COLO829 (cell line): ENCODE data around the gene MAP3K20.
"Not testable (repeated sequence)": the region's sequence is repeated elsewhere in the genome, so short reads cannot be mapped to it uniquely, and the experiment has no call there.

Source experiments
- DNase-seq: peaks from one replicate; pipeline ENCODE4 v3.0.0; 2012; ENCODE audit warnings: low spot score

MAP3K20 gene

DNA sequence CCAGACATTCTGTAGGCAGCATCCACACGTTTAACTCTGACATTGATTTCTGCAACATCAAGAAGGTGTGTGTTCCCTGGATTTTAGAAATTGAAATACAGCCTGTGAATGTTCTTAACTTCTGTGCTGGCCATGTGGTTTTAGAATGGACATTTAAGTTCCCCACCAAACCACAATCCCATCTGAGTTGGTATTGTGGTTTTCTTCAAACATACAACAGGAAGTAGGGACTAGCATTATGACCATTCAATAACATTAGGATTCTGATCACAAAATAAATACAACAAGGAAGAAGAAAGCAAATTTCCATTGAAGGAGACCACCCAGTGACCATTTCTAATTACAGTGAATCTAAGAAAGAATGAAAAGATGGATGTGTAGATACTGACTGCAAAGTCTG lies 51.2 kb downstream of the MAP3K20 start:
- no peak for DNase-seq

DNA sequence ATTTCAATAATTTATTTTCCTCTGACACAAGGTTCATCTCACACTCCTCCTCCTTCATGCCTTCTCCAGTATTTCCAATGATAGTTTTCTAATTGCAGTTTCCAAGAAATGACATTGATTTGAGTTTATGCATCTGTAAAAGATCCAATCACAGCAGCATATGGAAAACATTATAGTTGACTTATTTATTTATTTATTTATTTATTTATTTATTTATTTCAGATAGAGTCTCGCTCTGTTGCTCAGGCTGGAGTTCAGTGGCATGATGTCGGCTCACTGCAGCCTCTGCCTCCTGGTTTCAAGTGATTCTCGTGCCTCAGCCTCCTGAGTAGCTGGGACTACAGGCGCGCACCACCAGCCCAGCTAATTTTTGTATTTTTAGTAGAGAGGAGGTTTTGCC lies 52.5 kb downstream of the MAP3K20 start:
- not testable (repeated sequence) for DNase-seq

DNA sequence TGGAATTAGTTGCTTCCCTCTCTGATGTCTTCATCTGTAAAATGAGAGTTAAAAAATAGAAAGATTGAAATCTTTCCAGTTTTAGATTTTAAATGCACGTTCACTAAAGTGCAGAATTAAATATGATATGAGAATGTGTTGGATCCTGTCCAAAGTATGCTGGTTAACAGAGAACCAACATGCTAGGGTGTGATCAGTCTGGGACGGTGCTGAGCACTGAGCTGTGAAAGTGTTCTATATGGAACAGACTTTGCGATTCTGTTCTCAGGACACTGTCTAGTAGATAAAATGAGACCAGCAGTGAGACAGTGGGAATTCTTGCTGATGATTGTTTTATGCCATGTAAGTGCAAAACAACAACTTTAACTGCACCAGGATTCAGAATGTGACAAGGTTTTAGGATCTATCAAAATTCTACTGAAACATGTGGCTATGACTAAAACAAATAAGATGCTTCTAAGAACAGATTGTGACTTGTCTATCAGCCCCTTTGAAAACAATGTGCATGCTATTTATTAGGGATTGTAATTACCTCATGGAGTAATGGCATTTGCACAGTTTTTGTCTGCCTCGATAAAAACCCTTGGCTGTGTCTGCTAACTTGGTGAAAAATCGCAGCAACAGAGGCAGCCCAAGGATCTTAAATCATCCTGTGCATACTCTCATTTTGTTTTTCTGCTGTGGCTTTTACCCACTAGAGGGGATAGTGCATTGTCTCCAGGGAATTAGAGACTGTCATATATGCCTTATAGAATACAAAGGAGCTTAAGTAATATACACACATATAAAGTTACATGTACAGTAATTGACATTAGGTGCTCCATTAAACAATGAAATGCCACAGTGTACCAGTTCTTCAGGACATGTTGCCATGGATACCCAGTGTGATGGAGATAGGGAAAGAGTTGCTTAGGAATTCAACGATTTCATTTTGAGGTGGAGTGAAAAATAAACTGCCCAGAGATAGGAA lies 55.1 kb downstream of the MAP3K20 start:
- peak; percentile 4 for DNase-seq

DNA sequence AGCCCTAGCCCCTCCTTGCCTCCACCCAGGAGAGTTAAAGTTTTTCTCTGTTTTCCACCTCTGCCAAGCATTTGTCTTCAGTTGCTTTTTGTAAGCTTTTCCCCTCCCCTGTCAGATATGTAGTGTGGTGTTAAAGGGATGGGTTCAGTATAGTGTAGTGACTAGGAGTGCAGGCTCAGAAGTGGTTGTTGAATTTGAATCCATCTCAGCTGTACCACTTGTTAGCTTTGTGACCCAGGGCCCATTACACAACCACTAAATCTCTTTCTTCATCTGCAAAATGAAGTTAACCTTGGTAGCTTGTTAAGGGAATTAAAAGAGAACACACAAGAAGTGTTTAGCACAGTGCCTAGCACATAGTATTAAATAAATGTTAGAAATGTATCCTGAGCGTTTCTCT lies 56.9 kb downstream of the MAP3K20 start:
- DNase-seq, result no peak

DNA sequence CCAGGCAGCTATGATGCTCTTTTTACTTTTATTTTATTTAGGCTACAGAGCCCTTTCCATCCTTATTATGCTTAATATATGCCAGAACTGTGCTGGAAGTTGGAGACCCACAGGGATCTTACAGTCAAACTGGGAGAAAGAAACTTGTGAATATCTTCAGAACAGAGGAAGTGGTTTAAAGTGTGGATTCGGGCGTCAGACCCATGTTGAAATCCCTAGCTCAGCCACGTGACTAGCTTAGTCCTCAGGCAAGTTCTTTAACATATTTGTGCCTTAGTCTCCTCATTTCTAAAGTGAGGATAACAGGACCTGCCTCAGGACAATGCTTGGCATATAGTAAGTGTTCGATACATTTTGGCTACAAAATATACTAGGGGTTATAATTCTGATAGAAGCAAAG lies 59.1 kb downstream of the MAP3K20 start:
- DNase-seq, result no peak

DNA sequence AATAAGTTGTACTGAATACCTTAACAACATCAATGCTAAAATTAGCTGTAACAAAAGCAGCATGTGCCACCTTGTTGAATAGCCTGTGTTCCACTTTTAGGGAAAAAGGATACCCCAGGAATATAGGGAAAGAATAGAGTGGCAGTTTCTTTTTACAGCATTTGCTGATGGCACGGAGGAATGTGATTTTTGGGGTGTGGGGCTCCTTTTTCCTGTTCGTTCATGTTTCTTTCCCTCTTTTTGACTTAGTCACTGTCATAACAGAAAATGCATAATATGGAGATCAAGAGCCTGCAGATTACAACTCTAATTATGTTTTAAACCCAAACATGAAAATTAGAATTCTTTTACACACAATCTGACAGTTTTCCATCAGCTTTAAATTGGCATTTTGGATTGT lies 60.4 kb downstream of the MAP3K20 start:
- DNase-seq, result no peak

DNA sequence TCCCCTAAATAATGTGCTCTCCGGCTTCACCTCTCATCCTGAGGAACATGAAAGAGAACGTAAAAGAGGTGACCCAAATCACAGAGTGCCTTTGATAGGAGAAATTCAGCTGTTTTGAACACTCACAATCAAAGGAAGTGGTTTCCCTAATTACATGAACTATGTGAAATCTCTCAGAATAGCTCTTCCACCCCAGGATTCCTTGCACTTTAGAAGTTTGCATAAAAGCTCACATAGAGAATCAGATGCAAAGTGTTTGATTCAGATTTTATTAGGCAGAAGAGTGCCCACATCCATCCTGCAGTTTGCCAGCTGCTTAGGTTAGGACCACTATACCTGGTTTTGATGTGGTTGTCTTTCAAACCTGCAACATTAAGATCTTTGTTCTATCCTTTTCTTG lies 61.0 kb downstream of the MAP3K20 start:
- DNase-seq, result no peak

DNA sequence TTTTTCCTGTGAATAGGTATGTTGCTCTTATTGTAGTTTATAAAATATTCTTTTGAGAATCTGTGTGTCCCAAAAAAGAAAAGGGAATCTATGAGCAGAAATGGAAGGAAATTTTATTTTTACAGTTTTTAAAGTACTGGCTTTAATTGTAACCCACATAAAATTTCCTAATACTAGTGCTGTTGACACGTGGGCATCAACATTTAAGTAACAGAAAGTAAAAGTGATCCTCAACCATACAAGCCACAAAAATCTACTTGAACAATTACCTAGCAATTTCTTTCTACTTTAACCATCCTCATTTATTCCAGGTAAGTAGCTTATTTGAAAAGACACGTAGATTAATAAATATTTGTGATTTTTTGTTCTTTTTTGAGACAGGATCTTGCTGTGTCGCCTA lies 62.0 kb downstream of the MAP3K20 start:
- no peak for DNase-seq

DNA sequence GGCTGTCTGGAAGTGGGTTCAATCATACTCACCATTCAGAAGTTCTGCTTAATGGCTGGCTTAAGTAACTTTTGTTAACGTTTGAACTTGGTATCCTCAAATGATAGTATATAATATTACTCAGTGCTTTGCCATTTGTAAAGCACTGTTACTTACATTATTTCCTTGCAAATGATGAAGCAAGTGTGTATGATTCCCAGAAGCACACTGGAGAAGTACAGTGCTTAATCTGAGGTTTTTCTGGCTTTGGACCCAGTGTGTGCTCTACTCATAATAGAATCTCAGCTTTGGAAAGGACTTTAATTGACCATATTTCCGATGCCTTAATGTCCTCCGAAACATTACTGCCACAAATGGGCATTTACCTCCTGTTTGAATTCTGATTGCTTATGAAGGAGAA lies 63.3 kb downstream of the MAP3K20 start:
- no peak for DNase-seq

DNA sequence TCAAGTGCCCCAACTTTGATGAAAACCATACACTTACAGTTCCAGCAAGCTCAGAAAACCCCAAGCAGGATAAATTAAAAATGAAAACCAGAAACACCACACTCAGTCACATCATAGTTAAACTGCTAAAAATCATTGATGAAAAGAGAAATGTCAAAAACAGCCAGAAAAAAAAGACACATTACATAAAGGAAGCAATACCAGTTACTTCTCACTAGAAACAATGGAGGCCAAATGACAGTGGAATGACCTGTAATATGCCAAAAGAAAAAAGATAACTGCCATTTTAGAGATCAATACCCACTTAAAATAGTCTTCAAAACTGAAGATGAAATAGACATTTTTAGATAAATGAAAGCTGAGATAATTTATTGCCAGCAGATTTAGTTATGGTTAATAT lies 66.0 kb downstream of the MAP3K20 start:
- DNase-seq, result no peak

DNA sequence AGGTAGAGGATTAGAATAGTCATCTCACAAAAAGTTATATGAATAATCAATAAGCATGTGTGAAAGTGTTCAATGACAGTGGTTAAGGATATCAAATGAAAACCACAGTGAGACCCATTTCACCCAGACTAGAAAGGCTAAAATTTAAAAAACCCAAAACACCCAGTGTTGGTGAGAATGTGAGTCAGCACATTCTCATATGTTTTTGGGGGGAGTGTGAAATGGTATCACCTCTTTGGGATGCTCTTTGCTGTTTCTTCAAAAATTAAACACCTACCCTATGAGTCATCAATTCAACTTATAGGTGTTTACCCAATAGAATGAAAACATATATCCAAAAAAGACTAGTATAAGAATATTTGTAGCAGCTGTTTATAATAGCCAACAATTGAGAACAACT lies 69.8 kb downstream of the MAP3K20 start:
- no peak for DNase-seq

DNA sequence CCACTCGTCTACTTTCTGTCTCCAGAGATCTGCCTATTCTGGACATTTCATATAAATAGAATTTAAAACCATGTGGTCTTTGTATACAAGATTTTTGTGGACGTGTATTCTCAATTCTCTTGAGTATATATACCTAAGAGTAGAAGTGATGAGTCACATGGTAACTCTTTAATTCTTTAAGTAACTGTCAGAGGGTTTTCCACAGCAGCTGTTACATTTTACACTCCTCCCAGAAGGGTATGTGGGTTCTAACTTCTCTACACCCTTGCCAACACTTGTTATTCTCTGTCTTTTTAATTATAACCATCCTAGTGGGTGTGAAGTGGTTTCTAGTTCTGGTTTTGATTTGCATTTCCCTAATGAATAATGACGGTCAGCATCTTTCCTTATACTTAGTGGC lies 70.9 kb downstream of the MAP3K20 start:
- DNase-seq, result no peak

DNA sequence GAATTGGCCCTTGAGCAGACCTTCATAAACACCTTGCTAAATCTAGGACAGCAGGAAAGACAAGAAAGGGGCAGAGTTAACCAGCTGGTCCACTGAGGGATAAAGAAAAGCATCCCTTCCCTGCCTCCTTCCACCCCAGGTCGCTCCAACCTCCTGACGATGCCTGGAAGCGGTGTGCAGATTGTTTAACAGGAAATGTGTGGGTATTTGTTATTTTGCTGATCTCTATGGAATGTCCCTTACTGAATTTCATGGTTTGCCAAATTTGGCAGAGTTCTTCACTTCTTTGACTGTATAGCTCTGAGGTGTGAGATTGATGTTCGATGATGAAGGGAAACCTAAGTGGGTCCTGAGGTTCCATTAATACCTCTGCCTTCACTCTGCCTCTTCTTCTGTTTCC lies 72.9 kb downstream of the MAP3K20 start:
- no peak for DNase-seq

DNA sequence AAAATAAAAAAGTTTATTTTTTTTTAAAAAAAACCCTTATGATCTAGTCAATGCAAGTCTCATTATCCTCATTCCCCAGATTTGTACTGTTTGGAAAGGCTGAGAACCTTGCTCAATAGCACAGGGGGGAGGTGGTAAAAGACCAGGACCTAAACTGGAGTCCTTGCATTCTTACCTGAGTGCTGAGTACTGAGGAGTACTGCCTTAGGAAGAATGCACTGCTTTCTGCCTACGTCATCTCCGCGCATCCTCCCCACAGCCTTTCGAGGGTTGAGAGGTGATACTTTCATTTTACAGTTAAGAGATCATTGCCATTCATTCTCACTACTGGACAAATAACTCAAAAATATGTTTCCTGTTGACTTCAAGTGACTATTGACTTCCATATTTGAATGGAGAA lies 73.8 kb downstream of the MAP3K20 start:
- no peak for DNase-seq

DNA sequence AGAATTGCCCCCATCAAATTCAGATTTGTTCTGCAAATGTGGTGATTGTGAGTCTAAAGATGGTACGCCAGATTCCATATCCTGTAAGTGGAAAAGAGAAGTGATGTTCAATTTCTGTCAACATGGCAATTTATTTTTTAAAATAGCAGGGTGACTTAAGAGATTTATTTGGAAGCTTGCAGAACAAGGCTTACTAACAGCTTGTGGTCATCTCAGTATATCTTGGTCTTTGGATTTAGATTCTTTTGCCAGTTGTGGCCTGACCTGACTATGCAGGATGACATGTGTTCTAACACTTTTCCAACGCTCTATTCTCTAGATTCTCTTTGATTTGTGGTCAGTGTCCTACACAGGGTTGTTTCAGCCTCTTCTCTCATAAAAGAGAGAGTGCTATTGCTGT lies 74.4 kb downstream of the MAP3K20 start:
- no peak for DNase-seq

DNA sequence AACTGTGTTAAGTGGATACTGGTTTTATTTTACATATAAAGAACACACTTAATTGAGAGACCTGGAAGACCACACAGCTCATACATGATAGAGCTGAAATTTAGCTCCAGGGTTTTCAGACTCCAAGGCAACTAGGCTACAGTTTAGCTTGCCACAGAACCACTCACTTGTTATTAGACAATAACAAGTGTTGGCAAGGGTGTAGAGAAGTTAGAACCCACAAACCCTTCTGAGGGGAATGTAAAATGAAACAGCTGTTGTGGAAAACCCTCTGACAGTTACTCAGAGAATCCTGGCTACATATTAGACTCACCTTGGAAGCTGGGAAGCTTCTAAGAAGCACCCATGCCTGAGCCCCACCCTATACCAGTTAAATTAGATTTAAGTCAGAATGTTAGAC lies 75.3 kb downstream of the MAP3K20 start:
- no peak for DNase-seq

DNA sequence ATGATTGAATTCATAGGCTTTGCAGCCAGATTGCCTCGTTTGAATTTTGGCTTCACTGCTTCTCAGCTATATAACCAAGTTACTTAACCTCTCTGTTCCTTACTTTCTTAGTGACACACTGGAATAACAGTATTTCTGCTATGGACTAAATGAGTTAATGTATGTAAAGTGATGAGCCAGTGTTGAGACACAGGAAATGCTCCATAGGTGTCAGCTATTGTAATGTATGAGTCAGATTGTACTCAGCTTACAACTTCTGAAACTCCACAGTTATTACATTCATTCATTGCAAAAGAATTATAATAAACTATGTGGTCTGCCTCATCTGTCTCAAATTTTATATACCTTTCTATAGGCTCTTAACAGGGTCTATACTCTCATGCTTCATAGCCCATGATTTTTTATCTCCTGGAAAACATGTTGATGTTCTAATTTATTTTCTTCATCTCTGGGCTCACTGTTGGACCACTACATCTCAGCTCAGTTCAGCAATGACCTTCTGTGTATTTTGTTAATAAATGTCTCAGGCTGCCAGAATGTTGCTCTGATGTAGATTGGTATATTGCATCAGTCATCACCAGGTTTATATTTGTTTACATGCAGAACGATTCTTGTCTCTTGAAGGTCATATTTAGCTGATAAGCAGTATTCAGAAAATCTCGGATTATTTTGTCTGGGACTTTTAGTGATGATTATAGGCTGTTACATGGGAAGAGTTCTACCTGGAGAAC lies 76.2 kb downstream of the MAP3K20 start:
- DNase-seq, result peak; percentile 21

DNA sequence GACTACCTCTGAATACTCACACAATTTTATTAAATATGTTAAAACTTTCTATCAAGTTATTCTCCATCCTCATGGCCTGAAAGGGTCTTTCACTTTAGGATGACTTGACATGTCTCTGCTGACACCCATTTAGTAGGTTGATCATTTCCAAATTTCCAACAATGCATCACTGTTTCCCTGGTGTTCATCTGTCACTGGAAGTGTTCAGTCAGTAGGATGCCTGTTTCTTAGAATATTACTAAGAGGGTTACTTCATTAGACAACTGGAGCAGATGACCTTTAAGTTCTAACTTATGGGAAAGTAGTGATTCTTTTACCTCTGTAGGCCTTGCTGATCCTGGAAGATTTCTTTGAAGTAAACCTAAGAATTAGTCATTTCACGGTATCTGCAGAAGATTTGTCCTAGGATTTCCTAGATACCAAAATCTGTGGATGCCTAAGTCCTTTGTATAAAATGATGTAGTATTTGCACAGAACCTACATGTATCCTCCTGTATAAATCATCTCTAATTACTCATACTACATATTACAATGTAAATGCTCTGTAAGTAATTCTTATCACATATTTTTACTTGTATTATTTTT lies 77.7 kb downstream of the MAP3K20 start:
- DNase-seq, result no peak

DNA sequence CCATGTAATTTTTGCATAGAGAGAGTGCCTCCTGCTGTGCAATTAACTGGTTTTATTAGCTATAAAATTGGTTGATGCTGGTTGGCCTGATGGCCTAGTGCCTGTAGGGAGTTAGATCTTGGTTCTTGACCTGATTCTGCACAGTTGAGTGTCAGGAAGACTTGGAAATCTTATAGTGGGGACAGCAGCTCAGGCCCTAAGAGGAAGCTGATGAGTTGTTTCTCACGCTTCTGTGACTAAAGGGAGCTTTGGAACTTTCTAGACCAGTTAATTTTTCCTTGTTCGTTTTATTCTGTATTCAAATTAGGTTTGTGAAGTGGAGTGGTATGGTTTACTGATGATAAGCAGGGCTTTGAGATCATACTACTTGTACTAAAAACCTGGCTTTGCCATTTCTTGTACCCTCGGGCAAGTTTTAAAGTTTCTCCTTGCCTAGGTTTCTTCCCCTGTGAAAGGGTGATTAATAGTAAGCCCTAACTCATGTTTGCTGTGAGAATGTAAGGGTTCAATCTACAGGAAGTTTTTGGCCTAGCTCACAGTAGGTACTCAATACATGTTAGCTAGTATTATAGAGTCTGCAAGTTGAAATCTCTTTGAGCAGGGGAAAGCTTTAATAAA lies 82.1 kb downstream of the MAP3K20 start:
- no peak for DNase-seq

DNA sequence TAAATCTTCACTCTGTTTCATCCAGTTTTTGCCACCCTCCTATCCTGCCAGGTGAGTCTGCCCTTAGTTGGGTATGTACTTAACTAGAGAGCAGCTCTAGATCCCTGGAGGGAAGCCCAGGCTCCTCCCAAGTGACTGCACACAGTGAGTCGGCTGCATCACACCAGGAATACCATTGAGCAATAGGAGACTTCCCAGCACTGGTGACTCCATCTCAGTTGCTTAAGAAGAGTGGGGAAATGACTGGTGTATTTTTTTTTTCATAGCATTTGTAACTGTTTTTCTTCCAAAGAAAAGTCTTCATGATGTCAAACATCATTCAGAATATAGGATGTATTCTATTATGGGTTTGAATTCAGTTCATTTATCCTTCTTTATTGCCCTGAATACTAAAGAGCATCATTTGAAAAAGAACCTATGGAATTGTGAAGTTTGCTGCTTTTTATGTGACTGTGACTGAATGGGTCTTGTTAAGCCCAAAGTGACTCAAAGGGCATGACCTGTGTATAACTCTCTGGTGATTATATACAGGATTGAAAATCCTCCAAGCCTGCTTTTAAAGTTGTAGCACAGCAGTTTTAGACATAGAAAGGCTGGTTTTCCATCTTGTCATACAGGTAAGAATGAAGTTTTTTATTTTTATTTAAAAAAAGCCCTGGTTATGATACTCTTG lies 84.3 kb downstream of the MAP3K20 start:
- DNase-seq, result no peak

DNA sequence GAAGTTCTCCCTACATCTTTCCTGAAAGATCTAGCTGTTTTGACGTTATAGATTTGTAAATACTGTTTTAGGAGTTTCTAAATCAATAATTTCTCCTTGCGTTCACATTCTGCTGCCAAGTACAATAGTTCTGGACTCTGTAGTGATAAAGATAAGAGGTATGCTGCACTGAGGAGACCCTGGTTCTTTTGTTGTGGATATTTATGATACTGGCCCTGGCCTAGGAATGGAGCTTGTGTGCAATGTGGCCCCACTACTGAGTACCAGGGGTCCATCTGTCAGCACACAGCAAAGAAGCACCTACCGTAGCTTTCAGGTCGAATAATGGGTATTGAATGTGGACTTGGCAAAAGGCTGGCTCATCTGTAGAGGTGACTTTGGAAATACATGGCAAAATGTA lies 85.0 kb downstream of the MAP3K20 start:
- DNase-seq, result no peak

DNA sequence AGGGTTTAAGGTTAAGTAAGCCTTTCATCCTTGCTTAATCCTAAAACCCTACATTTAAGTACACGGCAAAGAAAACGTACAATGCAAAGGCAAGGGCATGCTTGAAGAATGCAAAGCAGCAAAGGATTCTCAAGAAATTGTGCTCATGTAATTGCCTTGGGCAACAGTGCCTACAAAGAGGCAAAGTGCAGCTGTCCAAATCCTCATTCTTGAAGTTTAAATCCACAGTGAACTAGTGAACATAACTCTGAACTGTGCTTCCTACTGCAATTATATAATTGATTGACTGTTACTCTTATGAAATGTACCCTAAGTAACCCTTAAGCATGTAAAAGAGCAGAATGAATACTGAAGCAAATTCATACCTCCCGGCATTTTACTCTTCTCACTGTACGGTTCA lies 85.4 kb downstream of the MAP3K20 start:
- no peak for DNase-seq
